GM06990 (cell line): Measurements from ENCODE around the gene RESP18.

ENCODE experiments used
- DNase-seq: peaks from one replicate; pipeline ENCODE4 v3.0.0-alpha.2; 2011; ENCODE audit not compliant: insufficient read length; ENCODE audit errors: extremely low read depth
- H3K27me3 ChIP-seq: replicated peaks from 2 replicates; pipeline ENCODE4 v1.6.0; 2011; ENCODE audit warnings: low read length; ENCODE audit not compliant: control insufficient read depth, insufficient read depth
- H3K36me3 ChIP-seq: 2 replicates; pipeline ENCODE4 v1.5.1; 2011; ENCODE audit warnings: low read length; ENCODE audit not compliant: control insufficient read depth, insufficient read depth
- H3K4me3 ChIP-seq: replicated peaks from 2 replicates; pipeline ENCODE4 v1.5.1; 2011; ENCODE audit warnings: low read depth, mild to moderate bottlenecking, control low read depth, low read length
- CTCF ChIP-seq: IDR thresholded peaks from 2 replicates; pipeline ENCODE4 v1.5.1; 2011; ENCODE audit warnings: low read length, control low read depth, mild to moderate bottlenecking, inconsistent platforms; ENCODE audit not compliant: insufficient read depth, poor library complexity, severe bottlenecking

The RESP18 gene

GRCh38 chr2:219368690-219369191, 36.2 kb upstream of the RESP18 start:
- H3K36me3 ChIP-seq = peaks cover 1% of the 10 kb centered on the region
- H3K4me3 ChIP-seq = no peak overlapping the region
- no peaks in the 10 kb centered on the region for H3K27me3 ChIP-seq
- TF ChIP-seq CTCF = no peak
- no peak for DNase-seq

- DNase-seq = no peak
- no peak for TF ChIP-seq CTCF
- no peaks in the 10 kb centered on the region; the same call in 1 of the 2 replicates for H3K27me3 ChIP-seq
- no peak overlapping the region for H3K4me3 ChIP-seq
- no peaks in the 10 kb centered on the region for H3K36me3 ChIP-seq
Measured at GRCh38 chr2:219362524-219363164, 30.1 kb upstream of the RESP18 start.

GRCh38 chr2:219362072-219362471, 29.5 kb upstream of the RESP18 start:
- no peak for DNase-seq
- TF ChIP-seq CTCF = no peak
- no peaks in the 10 kb centered on the region for H3K36me3 ChIP-seq
- no peaks in the 10 kb centered on the region; the same call in 1 of the 2 replicates for H3K27me3 ChIP-seq
- no peak overlapping the region for H3K4me3 ChIP-seq

- Histone ChIP-seq H3K36me3 (no peaks in the 10 kb centered on the region), H3K27me3 (no peaks in the 10 kb centered on the region; the same call in 1 of the 2 replicates), H3K4me3 (no peak overlapping the region)
- no peak for DNase-seq
- TF ChIP-seq CTCF = no peak
Measured at GRCh38 chr2:219358170-219359075, 25.9 kb upstream of the RESP18 start.

- no peak overlapping the region for H3K4me3 ChIP-seq
- no peaks in the 10 kb centered on the region for H3K36me3 ChIP-seq
- DNase-seq = no peak
- no peaks in the 10 kb centered on the region; the same call in 1 of the 2 replicates for H3K27me3 ChIP-seq
- no peak for TF ChIP-seq CTCF
Measured at GRCh38 chr2:219356834-219357233, 24.3 kb upstream of the RESP18 start.
